HG02588 (cell line): ENCODE data around the gene FXR1.
"Not testable (repeated sequence)": the region's sequence is repeated elsewhere in the genome, so short reads cannot be mapped to it uniquely, and the experiment has no call there.

Source experiments
- ATAC-seq: cut with Tn5 transposase; IDR thresholded peaks from one replicate; pipeline ENCODE4 v1.9.1; 2021; ENCODE audit warnings: mild to moderate bottlenecking, moderate library complexity; ENCODE audit not compliant: unreplicated experiment

Gene FXR1

GRCh38 chr3:180932819-180933218 lies 20.3 kb downstream of the FXR1 start:
- ATAC-seq, result no peak

- ATAC-seq, result no peak
These were observed 22.2 kb downstream of the FXR1 start for GRCh38 chr3:180934638-180935037.

GRCh38 chr3:180940826-180941225 lies 28.4 kb downstream of the FXR1 start:
- no peak for ATAC-seq

- ATAC-seq, result peak; percentile 76
These were observed 35.4 kb downstream of the FXR1 start for GRCh38 chr3:180947761-180948390.

- no peak for ATAC-seq
These were observed 47.2 kb downstream of the FXR1 start for GRCh38 chr3:180959691-180960090.

- no peak for ATAC-seq
These were observed 48.6 kb downstream of the FXR1 start for GRCh38 chr3:180961087-180961486.

GRCh38 chr3:180961552-180961951 lies 49.1 kb downstream of the FXR1 start:
- no peak for ATAC-seq

- no peak for ATAC-seq
These were observed 50.1 kb downstream of the FXR1 start for GRCh38 chr3:180962530-180962929.

- ATAC-seq, result no peak
These were observed 58.5 kb downstream of the FXR1 start for GRCh38 chr3:180970931-180971330.

GRCh38 chr3:180973543-180973942 lies 61.1 kb downstream of the FXR1 start:
- ATAC-seq, result peak; percentile 46

GRCh38 chr3:180974286-180974685 lies 61.8 kb downstream of the FXR1 start:
- ATAC-seq, result no peak

- ATAC-seq, result no peak
These were observed 65.0 kb downstream of the FXR1 start for GRCh38 chr3:180977498-180977897.

GRCh38 chr3:180979961-180980360 lies 67.5 kb downstream of the FXR1 start:
- no peak for ATAC-seq

GRCh38 chr3:180980611-180981010 lies 68.1 kb downstream of the FXR1 start:
- ATAC-seq, result no peak

- ATAC-seq, result no peak
These were observed 69.4 kb downstream of the FXR1 start for GRCh38 chr3:180981912-180982311.

- ATAC-seq, result no peak
These were observed 70.7 kb downstream of the FXR1 start for GRCh38 chr3:180983136-180983535.

- ATAC-seq, result not testable (repeated sequence)
These were observed 73.9 kb downstream of the FXR1 start for GRCh38 chr3:180986366-180986765.

- ATAC-seq, result no peak
These were observed 74.9 kb downstream of the FXR1 start for GRCh38 chr3:180987344-180987743.

GRCh38 chr3:180989291-180990163 lies 77.1 kb downstream of the FXR1 start, which contains the start of gene DNAJC19:
Gene DNAJC19 (minus strand): TSS chr3:180989736. CDS start chr3:180989602, 134 bp downstream.
- peak; percentile 96 for ATAC-seq

GRCh38 chr3:180990505-180990904 lies 78.0 kb downstream of the FXR1 start:
- no peak for ATAC-seq

- no peak for ATAC-seq
These were observed 84.0 kb downstream of the FXR1 start for GRCh38 chr3:180996415-180996932.

- not testable (repeated sequence) for ATAC-seq
These were observed 89.9 kb downstream of the FXR1 start for GRCh38 chr3:181002331-181002730.
